AG04450 (cell line): Measurements from ENCODE around the gene ANAPC1. TPM values are rescaled to one million over a fixed set of nuclear protein-coding genes. Genes with fewer than 3 reads are reported as not detected.
"Not testable (repeated sequence)": the region's sequence is repeated elsewhere in the genome, so short reads cannot be mapped to it uniquely, and the experiment has no call there.

Source experiments
- CTCF ChIA-PET: fragments of 300-600, 350-600 bp; formaldehyde crosslinking; extraction: SDS; loops from one replicate; lab custom pipeline; 2022; ENCODE audit warnings: antibody characterized with exemption, inconsistent platforms; lab: Charles Lee
- POLR2A ChIA-PET: fragments of 350-600 bp; formaldehyde crosslinking; extraction: SDS; loops from one replicate; lab custom pipeline; 2021; ENCODE audit warnings: antibody characterized with exemption, inconsistent platforms; lab: Yijun Ruan, JAX
- DNase-seq: peaks from one replicate; pipeline ENCODE4 v3.0.0-alpha.2; 2011; ENCODE audit warnings: low read depth, low spot score
- H3K27ac ChIP-seq: one replicate; pipeline ENCODE4 v1.5.1; 2012; ENCODE audit warnings: low read depth, low read length, control low read depth
- H3K27me3 ChIP-seq: one replicate; pipeline ENCODE4 v1.6.0; 2012; ENCODE audit warnings: low read length; ENCODE audit not compliant: control insufficient read depth, insufficient read depth
- H3K4me3 ChIP-seq: 2 replicates; pipeline ENCODE4 v1.5.1; 2011; ENCODE audit warnings: mild to moderate bottlenecking, low read depth, low read length, control low read depth
- H3K9me3 ChIP-seq: 2 replicates; pipeline ENCODE4 v1.5.1; 2012; ENCODE audit warnings: low read length; ENCODE audit not compliant: control insufficient read depth, insufficient read depth
- polyA plus RNA-seq: library from polyadenylated mRNA; depleted of rRNA; stranded (reverse); fragments of >200 nt; gene quantifications from 2 replicates; pipeline ENCODE4 v1.2.3, GENCODE V29; 2011; rRNA removed
- small RNA-seq: library from RNA; depleted of rRNA; stranded (forward); fragments of <200 nt; gene quantifications from one replicate; pipeline ENCODE3, GENCODE V24; 2012; ENCODE audit warnings: low read depth; ENCODE audit not compliant: insufficient read length
- TF ChIP-seq, protein P1 (sequence below): IDR thresholded peaks from 2 replicates; pipeline ENCODE4 v1.5.1; 2011; ENCODE audit warnings: low read depth, low read length, control low read depth, inconsistent platforms

The ANAPC1 gene
- polyA plus RNA-seq, 1 experiment, result 27.4 TPM

DNA sequence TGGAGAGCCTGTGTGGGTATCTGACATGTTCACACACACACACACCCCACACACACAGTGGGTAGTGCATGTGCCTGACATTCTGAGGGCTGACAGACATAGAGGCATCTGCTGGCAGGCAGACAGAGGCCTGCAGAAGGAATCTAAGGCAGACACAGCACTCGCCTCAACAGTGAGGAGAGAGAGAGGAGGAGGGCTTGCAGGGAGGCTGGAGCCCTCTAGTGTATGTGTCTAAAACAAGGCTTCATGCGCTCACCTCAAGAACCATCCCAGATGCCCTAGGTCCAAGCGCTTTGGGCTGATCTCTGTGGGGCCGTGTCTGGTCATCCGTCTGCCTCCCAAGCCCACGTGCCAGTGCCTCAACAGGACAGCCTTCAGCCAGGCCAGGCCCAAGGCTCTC, 158.3 kb downstream of the ANAPC1 start:
- DNase-seq, POLR2A ChIA-PET, CTCF ChIA-PET, H3K4me3 ChIP-seq, H3K27ac ChIP-seq, H3K9me3 ChIP-seq, H3K27me3 ChIP-seq: not testable (repeated sequence)
- TF ChIP-seq, protein P1, sequence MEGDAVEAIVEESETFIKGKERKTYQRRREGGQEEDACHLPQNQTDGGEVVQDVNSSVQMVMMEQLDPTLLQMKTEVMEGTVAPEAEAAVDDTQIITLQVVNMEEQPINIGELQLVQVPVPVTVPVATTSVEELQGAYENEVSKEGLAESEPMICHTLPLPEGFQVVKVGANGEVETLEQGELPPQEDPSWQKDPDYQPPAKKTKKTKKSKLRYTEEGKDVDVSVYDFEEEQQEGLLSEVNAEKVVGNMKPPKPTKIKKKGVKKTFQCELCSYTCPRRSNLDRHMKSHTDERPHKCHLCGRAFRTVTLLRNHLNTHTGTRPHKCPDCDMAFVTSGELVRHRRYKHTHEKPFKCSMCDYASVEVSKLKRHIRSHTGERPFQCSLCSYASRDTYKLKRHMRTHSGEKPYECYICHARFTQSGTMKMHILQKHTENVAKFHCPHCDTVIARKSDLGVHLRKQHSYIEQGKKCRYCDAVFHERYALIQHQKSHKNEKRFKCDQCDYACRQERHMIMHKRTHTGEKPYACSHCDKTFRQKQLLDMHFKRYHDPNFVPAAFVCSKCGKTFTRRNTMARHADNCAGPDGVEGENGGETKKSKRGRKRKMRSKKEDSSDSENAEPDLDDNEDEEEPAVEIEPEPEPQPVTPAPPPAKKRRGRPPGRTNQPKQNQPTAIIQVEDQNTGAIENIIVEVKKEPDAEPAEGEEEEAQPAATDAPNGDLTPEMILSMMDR, result peak; percentile 39

DNA sequence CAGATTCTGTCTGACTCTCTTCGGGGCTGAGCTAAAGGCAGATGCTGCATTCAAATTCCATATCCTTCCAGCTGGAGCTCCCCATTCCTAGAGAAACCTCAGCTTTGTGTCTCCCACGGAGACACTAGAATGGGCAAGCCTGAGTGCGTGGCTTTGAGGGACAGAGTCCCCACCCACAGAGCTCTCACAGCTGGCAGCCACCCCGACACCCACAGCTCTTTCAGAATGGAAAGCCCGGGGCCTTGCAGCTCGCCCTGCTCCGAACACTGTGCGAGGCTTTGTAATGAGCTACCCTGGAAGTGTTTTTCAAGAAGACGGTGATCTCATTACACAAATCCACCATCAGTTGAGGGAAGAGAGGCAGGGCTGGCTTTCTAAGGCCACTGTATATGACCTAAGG, 164.4 kb downstream of the ANAPC1 start:
- DNase-seq, H3K27ac ChIP-seq, POLR2A ChIA-PET, H3K4me3 ChIP-seq, H3K9me3 ChIP-seq, CTCF ChIA-PET: not testable (repeated sequence)
- H3K27me3 ChIP-seq, result peaks cover 19% of the 10 kb centered on the region

Small RNAs within 50 kb of the gene (small RNA-seq; reads per million reads assigned to genes)
- not detected for gene MIR4771-2
- gene RN7SL297P, result not detected

Other genes starting within 250 kb of the ANAPC1 start
- gene MERTK, start 14.4 kb upstream of the ANAPC1 start, polyA plus RNA-seq, result 0.84 and 0.91 TPM in 2 replicates
- gene TMEM87B, start 171.1 kb upstream of the ANAPC1 start, polyA plus RNA-seq, result 18.1 and 24.5 TPM in 2 replicates